ENCODE results near the gene GRM7. TPM values are rescaled to one million over a fixed set of nuclear protein-coding genes. Genes with fewer than 3 reads are reported as not detected.

GRM7 gene
- total and polyA plus RNA-seq, 9 donors: 0.18 to 0.85 (median 0.26) TPM; not detected in 3

- no peaks in the 10 kb centered on the region for H3K4me1 ChIP-seq (ENCODE audit: insufficient read depth)
- intact Hi-C loops (cut with DNase I): no loop called here
- no peaks in the 10 kb centered on the region for H3K9me3 ChIP-seq
- TF ChIP-seq CTCF (IDR thresholded peaks at IDR 0.05) (no peak), EP300 (IDR thresholded peaks at IDR 0.05) (no peak), POLR2A (IDR thresholded peaks at IDR 0.05) (no peak)
- no peaks in the 10 kb centered on the region for H3K36me3 ChIP-seq
- no peak overlapping the region for H3K27ac ChIP-seq
- no peak for DNase-seq
- WGBS, 3 donors: 91 to 93% (median 92%) methylated on average over 7 of the region's 7 CpGs
- no peak overlapping the region for H3K4me3 ChIP-seq
- H3K27me3 ChIP-seq: no peaks in the 10 kb centered on the region
Measured at GRCh38 chr3:7728566-7729519, 867.9 kb downstream of the GRM7 start.

- intact Hi-C loops (cut with DNase I): no loop called here
- TF ChIP-seq POLR2A (IDR thresholded peaks at IDR 0.05): no peak
- no peak for TF ChIP-seq CTCF (IDR thresholded peaks at IDR 0.05)
- no peak for TF ChIP-seq EP300 (IDR thresholded peaks at IDR 0.05)
- H3K27ac ChIP-seq: no peak overlapping the region
- H3K4me3 ChIP-seq: no peak overlapping the region
- no peaks in the 10 kb centered on the region for H3K36me3 ChIP-seq
- DNase-seq: no peak
- no peaks in the 10 kb centered on the region for H3K9me3 ChIP-seq
- H3K27me3 ChIP-seq: no peaks in the 10 kb centered on the region
- H3K4me1 ChIP-seq (ENCODE audit: insufficient read depth): no peaks in the 10 kb centered on the region
- 65 to 83% (median 83%) methylated on average over 1 of the region's 1 CpG for WGBS, 3 donors
Measured at GRCh38 chr3:7733933-7734332, 873.0 kb downstream of the GRM7 start.

GRCh38 chr3:7734456-7734855, 873.5 kb downstream of the GRM7 start:
- no peaks in the 10 kb centered on the region for H3K4me1 ChIP-seq (ENCODE audit: insufficient read depth)
- no peak overlapping the region for H3K27ac ChIP-seq
- H3K9me3 ChIP-seq: no peaks in the 10 kb centered on the region
- no peak for TF ChIP-seq POLR2A (IDR thresholded peaks at IDR 0.05)
- no peak for TF ChIP-seq EP300 (IDR thresholded peaks at IDR 0.05)
- TF ChIP-seq CTCF (IDR thresholded peaks at IDR 0.05): no peak
- no peak overlapping the region for H3K4me3 ChIP-seq
- intact Hi-C loops (cut with DNase I): no loop called here
- no peaks in the 10 kb centered on the region for H3K27me3 ChIP-seq
- H3K36me3 ChIP-seq: no peaks in the 10 kb centered on the region
- no peak for DNase-seq

- no peaks in the 10 kb centered on the region for H3K9me3 ChIP-seq
- H3K27me3 ChIP-seq: no peaks in the 10 kb centered on the region
- WGBS, 3 donors: 97 to 98% (median 98%) methylated on average over 1 of the region's 1 CpG
- intact Hi-C loops (cut with DNase I): no loop called here
- no peaks in the 10 kb centered on the region for H3K4me1 ChIP-seq (ENCODE audit: insufficient read depth)
- TF ChIP-seq CTCF (IDR thresholded peaks at IDR 0.05): no peak
- TF ChIP-seq EP300 (IDR thresholded peaks at IDR 0.05): no peak
- no peak for TF ChIP-seq POLR2A (IDR thresholded peaks at IDR 0.05)
- H3K36me3 ChIP-seq: no peaks in the 10 kb centered on the region
- no peak overlapping the region for H3K4me3 ChIP-seq
- DNase-seq: no peak
- H3K27ac ChIP-seq: no peak overlapping the region
Measured at GRCh38 chr3:7737263-7737662, 876.3 kb downstream of the GRM7 start.
